ENCODE data around the gene CTSD. TPM values are rescaled to one million over a fixed set of nuclear protein-coding genes. Genes with fewer than 3 reads are reported as not detected.

CTSD gene
- total RNA-seq, 1 experiment from 2014 or later, result 158 TPM

DNA sequence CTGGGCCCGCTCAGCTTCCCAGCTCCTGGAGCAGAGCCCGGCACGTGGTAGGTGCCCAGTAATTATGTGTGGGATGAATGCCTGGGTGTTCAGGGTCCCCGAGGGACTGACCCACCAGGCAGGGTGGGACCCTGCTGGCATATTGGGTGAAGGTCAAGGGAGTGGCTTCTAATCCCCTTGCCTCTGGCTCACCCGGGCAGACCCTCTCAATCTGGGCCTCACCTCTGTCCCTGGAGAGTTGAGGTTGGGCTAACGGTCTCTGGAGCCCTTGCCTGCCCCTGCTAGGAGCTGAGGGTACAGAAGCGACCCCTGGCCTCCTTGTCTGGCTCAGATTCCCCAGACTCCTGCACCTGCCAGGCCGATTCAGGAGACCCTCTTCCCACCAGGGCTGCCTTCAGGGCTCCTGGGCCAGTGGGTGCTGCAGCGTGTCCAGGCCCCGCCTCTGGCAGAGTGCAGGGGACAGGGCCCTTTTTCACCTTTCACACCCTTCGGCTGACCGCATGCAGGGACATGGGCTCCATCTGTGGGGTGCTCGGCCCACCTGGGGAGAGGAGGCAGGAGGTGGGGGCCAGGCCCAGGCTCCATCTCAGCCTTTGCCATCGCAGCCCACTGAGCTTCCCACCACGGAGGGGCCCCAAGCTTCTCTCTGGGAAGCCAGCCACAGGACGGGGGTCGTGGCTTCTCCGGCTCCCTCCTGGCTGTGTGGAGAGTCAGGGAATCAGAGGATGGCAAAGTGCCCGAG lies 3.8 kb upstream of the CTSD start:
- Histone ChIP-seq H3K4ac (ENCODE audit: low read depth, low read length) (no peak overlapping the region), H3K9ac (ENCODE audit: extremely low read depth, insufficient read length, low read length) (no peak overlapping the region), H3T11ph (ENCODE audit: low read length) (no peak overlapping the region), H3K4me2 (ENCODE audit: insufficient read depth, insufficient read length, low read length) (no peak overlapping the region), H3K27me3 (ENCODE audit: insufficient read depth, low read length) (no peaks in the 10 kb centered on the region; the same call in 1 of the 2 replicates), H3K23me2 (ENCODE audit: insufficient read length, low read depth, low read length, poor library complexity, severe bottlenecking) (peaks cover 10% of the 10 kb centered on the region), H3K56ac (ENCODE audit: insufficient read length, low read depth, low read length) (no peak overlapping the region), H3K79me2 (ENCODE audit: insufficient read depth, low read length) (no peaks in the 10 kb centered on the region; the same call in 1 of the 2 replicates), H4K5ac (ENCODE audit: insufficient read length, low read depth, low read length) (no peak overlapping the region), H2BK120ac (ENCODE audit: low read depth, low read length, poor library complexity, severe bottlenecking) (no peak overlapping the region), H4K91ac (ENCODE audit: insufficient read length, low read depth, low read length) (no peak overlapping the region), H3K9me3 (ENCODE audit: control insufficient read depth, low read depth, low read length) (no peaks in the 10 kb centered on the region), H2BK20ac (ENCODE audit: low read depth, low read length, poor library complexity, severe bottlenecking) (no peak overlapping the region), H4K20me1 (ENCODE audit: control insufficient read depth, insufficient read depth, insufficient read length) (no peaks in the 10 kb centered on the region), H3K14ac (ENCODE audit: insufficient read depth, low read length) (no peak overlapping the region), H3K4me1 (ENCODE audit: insufficient read depth, low read length) (peaks cover 8% of the 10 kb centered on the region; the same call in 1 of the 2 replicates), H2BK5ac (ENCODE audit: insufficient read length, low read length) (no peak overlapping the region), H3K23ac (ENCODE audit: insufficient read length, low read depth, low read length) (no peak overlapping the region), H3K79me1 (ENCODE audit: insufficient read depth, low read depth, low read length, poor library complexity, severe bottlenecking) (peaks cover 6% of the 10 kb centered on the region), H3K18ac (ENCODE audit: insufficient read length, low read depth, low read length) (no peak overlapping the region), H4K8ac (replicated peaks; ENCODE audit: insufficient read length, low read depth, low read length) (no peak overlapping the region), H2AK5ac (ENCODE audit: insufficient read length, low read length) (no peak overlapping the region), H2AFZ (ENCODE audit: low read length) (no peak overlapping the region), H2BK12ac (ENCODE audit: insufficient read length, low read depth, low read length) (no peak overlapping the region), H2BK15ac (ENCODE audit: low read depth, low read length) (no peak overlapping the region), H3K27ac (ENCODE audit: insufficient read length, low read depth, low read length) (no peak overlapping the region)
- peaks cover 20 to 21% of the 10 kb centered on the region in 2 experiments for H3K4me1 Mint-ChIP-seq
- no peak overlapping the region for H3K27ac Mint-ChIP-seq
- TF ChIP-seq, protein P1, sequence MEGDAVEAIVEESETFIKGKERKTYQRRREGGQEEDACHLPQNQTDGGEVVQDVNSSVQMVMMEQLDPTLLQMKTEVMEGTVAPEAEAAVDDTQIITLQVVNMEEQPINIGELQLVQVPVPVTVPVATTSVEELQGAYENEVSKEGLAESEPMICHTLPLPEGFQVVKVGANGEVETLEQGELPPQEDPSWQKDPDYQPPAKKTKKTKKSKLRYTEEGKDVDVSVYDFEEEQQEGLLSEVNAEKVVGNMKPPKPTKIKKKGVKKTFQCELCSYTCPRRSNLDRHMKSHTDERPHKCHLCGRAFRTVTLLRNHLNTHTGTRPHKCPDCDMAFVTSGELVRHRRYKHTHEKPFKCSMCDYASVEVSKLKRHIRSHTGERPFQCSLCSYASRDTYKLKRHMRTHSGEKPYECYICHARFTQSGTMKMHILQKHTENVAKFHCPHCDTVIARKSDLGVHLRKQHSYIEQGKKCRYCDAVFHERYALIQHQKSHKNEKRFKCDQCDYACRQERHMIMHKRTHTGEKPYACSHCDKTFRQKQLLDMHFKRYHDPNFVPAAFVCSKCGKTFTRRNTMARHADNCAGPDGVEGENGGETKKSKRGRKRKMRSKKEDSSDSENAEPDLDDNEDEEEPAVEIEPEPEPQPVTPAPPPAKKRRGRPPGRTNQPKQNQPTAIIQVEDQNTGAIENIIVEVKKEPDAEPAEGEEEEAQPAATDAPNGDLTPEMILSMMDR (conservative IDR thresholded peaks at IDR 0.05), result no peak
- H3K4me3 Mint-ChIP-seq, result no peak overlapping the region
- H3K36me3 Mint-ChIP-seq (ENCODE audit: insufficient read depth in 1 of 3, low read depth in 3 of 3), result no peaks in the 10 kb centered on the region; a peak in 3 of 7 replicates
- WGBS (ENCODE audit: extremely low coverage, insufficient read length, low lambda C conversion rate), result no CpG with 5 or more reads among the region's 19 CpGs
- no peak for DNase-seq
- no peaks in the 10 kb centered on the region for H3K9me3 Mint-ChIP-seq
- peaks cover 11% of the 10 kb centered on the region for H3K27me3 Mint-ChIP-seq (ENCODE audit: low read depth)
